ENCODE data around the gene GMDS. TPM values are rescaled to one million over a fixed set of nuclear protein-coding genes. Genes with fewer than 3 reads are reported as not detected.

Gene GMDS
- polyA plus RNA-seq, 1 experiment = 7.1 TPM

DNA sequence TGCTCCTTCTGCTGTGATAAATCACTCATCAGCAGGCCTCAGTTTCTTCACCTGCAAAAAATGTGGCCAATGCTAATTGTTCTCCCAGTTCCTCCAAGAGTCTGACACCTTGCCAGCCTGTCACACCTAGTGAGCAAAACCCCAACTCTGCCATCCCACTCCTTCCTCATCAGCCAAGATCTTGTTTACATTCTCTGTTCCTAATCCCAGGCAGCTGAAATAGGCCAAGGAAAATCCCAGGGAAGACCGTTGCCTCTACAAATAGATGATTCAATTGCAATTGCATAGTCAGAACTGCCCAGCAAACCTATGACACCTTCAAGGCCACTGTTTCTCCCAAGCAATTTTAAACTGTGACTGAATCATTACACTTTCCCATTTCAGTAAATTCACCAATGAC is 78.7 kb downstream of the GMDS start:
- POLR2A ChIA-PET = no interaction called here
- no peaks in the 10 kb centered on the region for H3K36me3 ChIP-seq (ENCODE audit: control insufficient read depth, insufficient read depth, low read length)
- CTCF ChIA-PET = interaction anchor here (1.0 kb wide), 1 partner anchor 28 kb away, joined by 3 read pairs; no protein-coding TSS in a partner anchor
- no peak for TF ChIP-seq CTCF (IDR thresholded peaks at IDR 0.05; ENCODE audit: insufficient read depth, low read depth, low read length)
- no peak for DNase-seq (ENCODE audit: low read depth)
- H3K4me3 ChIP-seq (ENCODE audit: low read depth, low read length) = no peak overlapping the region
- H3K27me3 ChIP-seq (ENCODE audit: control insufficient read depth, insufficient read depth, low read length) = no peaks in the 10 kb centered on the region

DNA sequence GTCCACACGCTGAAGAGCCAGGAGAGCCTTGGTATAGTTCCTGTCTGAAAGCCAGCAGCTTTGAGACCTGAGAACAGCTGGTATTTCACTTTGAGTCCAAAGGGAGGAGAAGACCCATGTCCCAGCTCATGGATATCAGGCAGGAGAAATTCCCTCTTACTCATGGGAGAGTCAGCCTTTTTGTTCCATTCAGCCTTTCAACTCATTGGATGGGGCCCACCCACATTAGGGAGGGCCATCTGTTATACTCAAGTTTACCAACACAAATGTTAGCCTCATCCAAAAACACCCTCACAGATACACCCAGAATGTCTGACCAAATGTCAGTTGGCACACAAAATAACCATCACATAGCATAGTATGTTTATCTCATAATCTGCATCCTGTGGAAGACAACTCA is 80.1 kb downstream of the GMDS start:
- H3K27me3 ChIP-seq (ENCODE audit: control insufficient read depth, insufficient read depth, low read length) = no peaks in the 10 kb centered on the region
- ChIA-PET CTCF (interaction anchor here (0.9 to 1.0 kb wide), 2 partner anchors 24 to 253 kb away, joined by 3 read pairs; no protein-coding TSS in a partner anchor), POLR2A (no interaction called here)
- no peaks in the 10 kb centered on the region for H3K36me3 ChIP-seq (ENCODE audit: control insufficient read depth, insufficient read depth, low read length)
- DNase-seq (ENCODE audit: low read depth) = no peak
- H3K4me3 ChIP-seq (ENCODE audit: low read depth, low read length) = no peak overlapping the region
- TF ChIP-seq CTCF (IDR thresholded peaks at IDR 0.05; ENCODE audit: insufficient read depth, low read depth, low read length) = no peak

DNA sequence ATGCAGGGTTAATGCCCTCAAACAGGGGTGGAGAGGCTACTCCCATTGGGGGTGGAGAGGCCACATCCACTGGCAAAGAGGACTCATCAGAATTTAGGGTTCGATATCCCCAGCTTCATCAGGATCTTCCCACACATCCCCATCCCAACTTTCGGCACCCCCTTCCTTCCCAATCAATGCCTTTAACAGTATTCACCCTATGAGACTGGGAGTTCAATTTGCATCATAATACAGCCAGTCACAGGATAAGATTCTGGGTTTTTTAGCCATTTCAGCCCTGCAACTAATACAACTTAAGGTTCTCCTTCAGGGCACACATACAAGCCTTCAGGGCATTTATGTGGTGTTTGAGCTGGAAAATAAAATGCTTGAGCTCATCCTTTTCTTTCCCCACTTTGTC is 80.9 kb downstream of the GMDS start:
- H3K36me3 ChIP-seq (ENCODE audit: control insufficient read depth, insufficient read depth, low read length) = no peaks in the 10 kb centered on the region
- CTCF ChIA-PET = interaction anchor here (0.7 to 1.0 kb wide), 2 partner anchors 189 to 252 kb away, joined by 3 read pairs; no protein-coding TSS in a partner anchor
- H3K27me3 ChIP-seq (ENCODE audit: control insufficient read depth, insufficient read depth, low read length) = no peaks in the 10 kb centered on the region
- TF ChIP-seq CTCF (IDR thresholded peaks at IDR 0.05; ENCODE audit: insufficient read depth, low read depth, low read length) = no peak
- H3K4me3 ChIP-seq (ENCODE audit: low read depth, low read length) = no peak overlapping the region
- POLR2A ChIA-PET = no interaction called here
- no peak for DNase-seq (ENCODE audit: low read depth)

DNA sequence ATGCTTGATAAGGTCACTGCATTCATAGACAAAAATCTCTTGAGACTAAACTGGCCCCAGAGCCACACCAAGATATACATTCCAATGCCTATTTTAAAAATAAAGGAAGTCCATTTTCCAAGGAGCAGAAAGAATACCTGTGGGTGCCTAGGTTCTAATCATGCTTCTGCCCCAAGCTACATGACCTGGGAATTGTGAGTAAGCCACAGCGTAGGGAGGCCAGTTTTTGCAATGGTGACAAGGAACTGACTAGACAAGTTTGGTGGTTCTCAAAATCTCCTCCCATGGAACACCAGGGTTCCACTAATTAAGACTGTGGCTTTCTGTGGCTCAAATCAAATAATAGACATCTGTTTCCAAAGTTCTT is 83.3 kb downstream of the GMDS start:
- ChIA-PET POLR2A (no interaction called here), CTCF (no interaction called here)
- no peak for DNase-seq (ENCODE audit: low read depth)
- Histone ChIP-seq H3K4me3 (ENCODE audit: low read depth, low read length) (no peak overlapping the region), H3K27me3 (ENCODE audit: control insufficient read depth, insufficient read depth, low read length) (no peaks in the 10 kb centered on the region), H3K36me3 (ENCODE audit: control insufficient read depth, insufficient read depth, low read length) (no peaks in the 10 kb centered on the region)
- no peak for TF ChIP-seq CTCF (IDR thresholded peaks at IDR 0.05; ENCODE audit: insufficient read depth, low read depth, low read length)

DNA sequence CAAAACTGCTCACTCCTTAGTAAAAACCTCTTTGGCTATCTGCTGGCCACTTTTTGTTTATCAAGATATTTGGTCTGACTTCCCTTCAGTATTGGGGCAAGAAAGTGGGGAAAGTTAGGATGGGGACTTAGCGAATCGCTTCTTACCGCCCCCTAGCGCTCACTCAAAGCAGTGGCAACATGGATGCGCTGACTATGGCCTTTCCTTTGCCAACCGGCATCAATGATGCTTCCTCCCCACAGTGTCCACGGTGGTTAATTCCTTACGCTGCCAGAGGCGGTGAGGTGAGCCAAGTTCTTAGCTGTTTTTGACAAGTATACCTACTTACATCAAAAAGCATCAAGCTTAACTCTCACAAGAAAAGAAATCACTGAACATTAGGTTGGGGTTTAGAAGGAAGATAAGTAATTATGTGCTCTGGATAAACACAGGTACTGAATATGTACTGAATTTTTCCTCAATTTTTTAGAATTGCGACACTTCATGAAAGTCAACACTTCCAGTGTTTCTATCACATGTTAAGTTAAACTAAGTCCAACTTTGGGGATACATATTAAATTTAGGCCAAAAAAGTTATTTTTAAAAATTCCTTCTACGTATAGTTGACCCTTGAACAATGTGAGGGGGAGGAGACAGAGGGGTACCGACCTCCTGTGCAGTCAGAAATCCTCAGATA is 86.7 kb downstream of the GMDS start:
- ChIA-PET POLR2A (no interaction called here), CTCF (no interaction called here)
- Histone ChIP-seq H3K27me3 (ENCODE audit: control insufficient read depth, insufficient read depth, low read length) (no peaks in the 10 kb centered on the region), H3K4me3 (ENCODE audit: low read depth, low read length) (no peak overlapping the region), H3K36me3 (ENCODE audit: control insufficient read depth, insufficient read depth, low read length) (no peaks in the 10 kb centered on the region)
- DNase-seq (ENCODE audit: low read depth) = no peak
- TF ChIP-seq CTCF (IDR thresholded peaks at IDR 0.05; ENCODE audit: insufficient read depth, low read depth, low read length) = peak; percentile 47

Data from BJ (cell line).